ENCODE results near the gene SLC1A2. TPM values are rescaled to one million over a fixed set of nuclear protein-coding genes. Genes with fewer than 3 reads are reported as not detected.

Gene SLC1A2
- total RNA-seq, 2 experiments from 2014 or later = 0.08 TPM; not detected in 1

DNA sequence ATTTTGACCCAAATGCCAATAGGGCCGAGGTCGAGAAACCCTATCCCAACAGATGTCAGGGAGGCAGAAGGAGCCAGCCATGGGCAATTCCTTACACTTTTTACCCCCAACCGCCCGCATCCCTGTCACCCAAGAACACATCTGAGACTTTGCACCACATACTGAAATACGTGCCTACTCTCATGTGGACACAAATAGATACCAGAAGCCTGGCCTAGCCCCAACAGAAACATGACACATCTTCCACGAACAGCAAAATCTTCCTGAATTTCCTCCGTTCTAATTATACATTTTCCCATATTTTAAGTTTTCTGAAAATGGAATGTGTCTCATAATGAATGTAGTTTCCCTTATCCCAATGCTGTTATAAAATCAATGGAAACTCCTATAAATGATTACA lies 64.7 kb downstream of the SLC1A2 start:
- H3K4me1 Mint-ChIP-seq = peaks cover 12% of the 10 kb centered on the region
- H3K27me3 Mint-ChIP-seq = no peaks in the 10 kb centered on the region
- H3K9me3 Mint-ChIP-seq = no peaks in the 10 kb centered on the region
- DNase-seq = no peak
- H3K27ac Mint-ChIP-seq = no peak overlapping the region
- H3K36me3 Mint-ChIP-seq = no peaks in the 10 kb centered on the region
- no peak overlapping the region for H3K4me3 Mint-ChIP-seq

GRCh38 chr11:35352077-35352888 lies 67.1 kb downstream of the SLC1A2 start:
- no peak overlapping the region for H3K27ac Mint-ChIP-seq
- no peaks in the 10 kb centered on the region for H3K27me3 Mint-ChIP-seq
- no peaks in the 10 kb centered on the region for H3K9me3 Mint-ChIP-seq
- peaks cover 20% of the 10 kb centered on the region for H3K4me1 Mint-ChIP-seq
- H3K4me3 Mint-ChIP-seq = no peak overlapping the region
- H3K36me3 Mint-ChIP-seq = no peaks in the 10 kb centered on the region
- DNase-seq = no peak

GRCh38 chr11:35349897-35350296 lies 69.5 kb downstream of the SLC1A2 start:
- no peak for DNase-seq
- Mint-ChIP-seq H3K36me3 (no peaks in the 10 kb centered on the region), H3K9me3 (no peaks in the 10 kb centered on the region), H3K4me3 (no peak overlapping the region), H3K27ac (no peak overlapping the region), H3K4me1 (peaks cover 26% of the 10 kb centered on the region), H3K27me3 (no peaks in the 10 kb centered on the region)

GRCh38 chr11:35348898-35349687 lies 70.3 kb downstream of the SLC1A2 start:
- H3K36me3 Mint-ChIP-seq = no peaks in the 10 kb centered on the region
- H3K27me3 Mint-ChIP-seq = no peaks in the 10 kb centered on the region
- H3K4me3 Mint-ChIP-seq = peak overlapping the region; percentile 6
- peak overlapping the region; percentile 74 for H3K27ac Mint-ChIP-seq
- no peak for DNase-seq
- peaks cover 30% of the 10 kb centered on the region for H3K4me1 Mint-ChIP-seq
- no peaks in the 10 kb centered on the region for H3K9me3 Mint-ChIP-seq

DNA sequence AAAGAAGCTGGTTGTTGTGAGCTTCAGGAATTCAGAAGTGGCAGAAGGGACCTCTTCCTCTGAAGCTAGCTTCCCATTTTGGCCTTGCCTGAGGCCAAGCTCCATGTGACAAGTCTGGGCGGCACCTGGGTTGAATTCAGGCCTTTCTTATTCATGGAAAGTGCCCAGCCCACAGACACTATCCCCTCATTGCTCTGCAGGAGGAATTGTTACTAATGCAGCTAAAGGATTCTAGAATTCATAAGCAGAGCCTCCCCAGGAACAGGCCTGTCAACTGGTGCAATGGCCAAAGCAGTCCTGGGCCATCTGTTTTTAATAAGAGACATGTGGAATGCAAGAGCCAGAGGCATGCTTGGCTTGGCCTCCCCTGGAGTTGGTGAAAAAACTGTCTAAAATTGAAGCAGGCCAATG lies 71.4 kb downstream of the SLC1A2 start:
- Mint-ChIP-seq H3K36me3 (no peaks in the 10 kb centered on the region), H3K27me3 (no peaks in the 10 kb centered on the region), H3K27ac (no peak overlapping the region), H3K4me3 (no peak overlapping the region), H3K9me3 (no peaks in the 10 kb centered on the region), H3K4me1 (peaks cover 39% of the 10 kb centered on the region)
- DNase-seq = no peak

- Mint-ChIP-seq H3K4me3 (no peak overlapping the region), H3K9me3 (no peaks in the 10 kb centered on the region), H3K27me3 (no peaks in the 10 kb centered on the region), H3K27ac (no peak overlapping the region), H3K36me3 (no peaks in the 10 kb centered on the region), H3K4me1 (peaks cover 41% of the 10 kb centered on the region)
- no peak for DNase-seq
These were observed 72.0 kb downstream of the SLC1A2 start for GRCh38 chr11:35347173-35347878.

- Mint-ChIP-seq H3K9me3 (no peaks in the 10 kb centered on the region), H3K27ac (no peak overlapping the region), H3K27me3 (no peaks in the 10 kb centered on the region), H3K36me3 (no peaks in the 10 kb centered on the region), H3K4me1 (peaks cover 44% of the 10 kb centered on the region), H3K4me3 (no peak overlapping the region)
- DNase-seq = no peak
These were observed 72.7 kb downstream of the SLC1A2 start for GRCh38 chr11:35346472-35347156.

DNA sequence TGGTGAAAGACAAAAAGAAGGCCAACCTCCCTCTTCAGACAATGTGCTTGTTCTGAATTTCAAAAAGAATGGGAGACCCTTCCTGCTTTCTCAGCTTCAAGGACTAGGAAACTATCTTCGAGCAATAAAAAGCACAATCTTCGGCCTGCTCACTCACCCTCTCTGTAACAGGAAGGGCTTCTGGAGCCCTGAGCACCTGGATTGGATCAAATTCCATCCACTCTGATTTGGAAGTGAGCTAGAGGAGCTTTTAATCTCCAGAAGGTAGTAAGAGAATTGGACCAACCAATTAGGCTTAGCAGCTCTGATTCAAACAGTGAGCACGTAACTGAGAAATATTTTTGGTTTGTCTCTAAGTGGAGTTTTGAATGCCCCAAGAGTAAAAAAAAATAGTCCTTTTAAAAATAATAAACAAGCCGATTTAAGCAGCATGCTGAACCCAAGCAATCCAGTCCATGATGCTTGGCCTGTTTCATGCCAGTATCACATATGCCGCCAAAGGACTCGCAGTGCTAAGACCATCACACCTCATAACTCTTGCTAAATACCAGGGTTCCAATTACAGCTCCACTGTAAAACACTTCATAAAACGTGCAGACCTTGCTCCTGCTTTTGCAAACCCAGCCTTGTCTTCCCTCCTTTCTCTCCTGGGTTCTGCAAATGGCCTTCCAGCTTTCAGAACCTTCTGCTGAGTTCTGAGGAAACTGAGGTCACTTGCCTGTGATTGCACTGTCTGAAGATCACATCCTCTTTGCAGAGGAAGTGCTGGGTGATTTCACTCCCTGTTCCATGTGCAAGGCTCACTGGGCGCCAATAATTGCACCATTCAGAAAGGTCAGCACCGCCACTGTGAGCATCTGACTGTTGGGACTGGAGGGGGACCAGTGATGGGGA lies 74.4 kb downstream of the SLC1A2 start:
- Mint-ChIP-seq H3K27me3 (no peaks in the 10 kb centered on the region), H3K4me3 (no peak overlapping the region), H3K36me3 (no peaks in the 10 kb centered on the region), H3K9me3 (no peaks in the 10 kb centered on the region), H3K4me1 (peaks cover 38% of the 10 kb centered on the region), H3K27ac (no peak overlapping the region)
- DNase-seq = no peak

GRCh38 chr11:35343033-35343598 lies 76.2 kb downstream of the SLC1A2 start:
- H3K27ac Mint-ChIP-seq = peak overlapping the region; percentile 76
- H3K9me3 Mint-ChIP-seq = peaks cover 3% of the 10 kb centered on the region
- peaks cover 30% of the 10 kb centered on the region for H3K4me1 Mint-ChIP-seq
- no peak overlapping the region for H3K4me3 Mint-ChIP-seq
- DNase-seq = peak; percentile 33
- H3K36me3 Mint-ChIP-seq = no peaks in the 10 kb centered on the region
- H3K27me3 Mint-ChIP-seq = no peaks in the 10 kb centered on the region

- H3K36me3 Mint-ChIP-seq = peaks cover 1% of the 10 kb centered on the region
- H3K9me3 Mint-ChIP-seq = peaks cover 5% of the 10 kb centered on the region
- H3K27ac Mint-ChIP-seq = no peak overlapping the region
- no peak overlapping the region for H3K4me3 Mint-ChIP-seq
- no peak for DNase-seq
- H3K4me1 Mint-ChIP-seq = peaks cover 38% of the 10 kb centered on the region
- H3K27me3 Mint-ChIP-seq = no peaks in the 10 kb centered on the region
These were observed 78.6 kb downstream of the SLC1A2 start for GRCh38 chr11:35340715-35341114.

DNA sequence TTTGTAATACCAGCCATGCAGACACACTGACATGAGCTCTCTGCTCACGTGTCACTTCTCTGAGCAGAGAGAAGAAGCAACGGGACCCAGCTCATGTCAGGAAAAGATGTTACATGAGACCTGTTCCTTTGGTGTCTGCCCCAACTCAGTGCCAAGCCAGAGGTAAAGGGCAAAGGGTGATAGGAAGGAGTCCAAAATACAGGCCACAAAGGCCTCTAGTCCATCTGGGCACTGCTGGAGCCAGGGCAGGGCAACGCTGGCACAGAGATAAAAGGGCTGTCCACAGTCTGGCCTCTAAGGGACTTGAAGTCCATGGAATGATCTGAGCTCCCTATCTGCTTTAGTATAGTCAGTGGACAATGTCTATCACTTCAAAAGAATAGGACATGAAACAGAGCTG lies 79.3 kb downstream of the SLC1A2 start:
- no peaks in the 10 kb centered on the region for H3K27me3 Mint-ChIP-seq
- peaks cover 34% of the 10 kb centered on the region for H3K4me1 Mint-ChIP-seq
- peaks cover 5% of the 10 kb centered on the region for H3K9me3 Mint-ChIP-seq
- DNase-seq = no peak
- no peak overlapping the region for H3K4me3 Mint-ChIP-seq
- peaks cover 1% of the 10 kb centered on the region for H3K36me3 Mint-ChIP-seq
- no peak overlapping the region for H3K27ac Mint-ChIP-seq

GRCh38 chr11:35338921-35339320 lies 80.4 kb downstream of the SLC1A2 start:
- H3K27ac Mint-ChIP-seq = no peak overlapping the region
- peaks cover 1% of the 10 kb centered on the region for H3K36me3 Mint-ChIP-seq
- no peaks in the 10 kb centered on the region for H3K27me3 Mint-ChIP-seq
- H3K4me3 Mint-ChIP-seq = no peak overlapping the region
- no peak for DNase-seq
- H3K4me1 Mint-ChIP-seq = peaks cover 34% of the 10 kb centered on the region
- peaks cover 5% of the 10 kb centered on the region for H3K9me3 Mint-ChIP-seq

GRCh38 chr11:35337914-35338305 lies 81.4 kb downstream of the SLC1A2 start:
- DNase-seq = no peak
- H3K27me3 Mint-ChIP-seq = no peaks in the 10 kb centered on the region
- peaks cover 5% of the 10 kb centered on the region for H3K9me3 Mint-ChIP-seq
- peaks cover 28% of the 10 kb centered on the region for H3K4me1 Mint-ChIP-seq
- no peak overlapping the region for H3K4me3 Mint-ChIP-seq
- no peak overlapping the region for H3K27ac Mint-ChIP-seq
- H3K36me3 Mint-ChIP-seq = peaks cover 1% of the 10 kb centered on the region
